Astrocyte (in vitro differentiated cells and primary cell): Measurements from ENCODE around the gene VSTM2L.

ENCODE experiments used
- CTCF ChIP-seq: IDR thresholded peaks from 2 replicates; pipeline ENCODE4 v1.5.1; 2011; ENCODE audit warnings: low read depth, mild to moderate bottlenecking, inconsistent platforms, low read length, moderate library complexity; ENCODE audit not compliant: insufficient read depth
- EZH2 ChIP-seq: IDR thresholded peaks from 2 replicates; pipeline ENCODE4 v1.6.1; 2012; ENCODE audit warnings: mild to moderate bottlenecking, low read length, inconsistent platforms; ENCODE audit not compliant: insufficient read depth

GRCh38 chr20:37907330-37907676, 4.4 kb downstream of the VSTM2L start:
- TF ChIP-seq CTCF (no peak), EZH2 (no peak)
